Osteoblast (primary cell): Measurements from ENCODE around the gene SHANK1. TPM values are rescaled to one million over a fixed set of nuclear protein-coding genes. Genes with fewer than 3 reads are reported as not detected.
"Not testable (repeated sequence)": the region's sequence is repeated elsewhere in the genome, so short reads cannot be mapped to it uniquely, and the experiment has no call there.

Experiments used
- DNase-seq: peaks from one replicate; pipeline ENCODE4 v3.0.0; 2011; ENCODE audit warnings: low spot score, mixed read lengths; ENCODE audit not compliant: insufficient read length; ENCODE audit errors: missing footprints
- H2AFZ ChIP-seq: 2 replicates; pipeline ENCODE4 v1.6.0; 2011; ENCODE audit warnings: mild to moderate bottlenecking, low read length
- H3K27ac ChIP-seq: 2 replicates; pipeline ENCODE4 v1.5.1; 2011; ENCODE audit warnings: mild to moderate bottlenecking, low read depth, low read length, moderate library complexity
- H3K27me3 ChIP-seq: 2 replicates; pipeline ENCODE4 v1.6.0; 2012; ENCODE audit warnings: mild to moderate bottlenecking, control low read depth, inconsistent platforms, low read length, moderate library complexity; ENCODE audit not compliant: insufficient read depth
- H3K36me3 ChIP-seq: 2 replicates; pipeline ENCODE4 v1.5.1; 2011; ENCODE audit warnings: mild to moderate bottlenecking, low read length, control low read depth, moderate library complexity; ENCODE audit not compliant: insufficient read depth
- H3K4me1 ChIP-seq: 2 replicates; pipeline ENCODE4 v1.5.1; 2011; ENCODE audit warnings: mild to moderate bottlenecking, low read length, control low read depth, moderate library complexity; ENCODE audit not compliant: insufficient read depth
- H3K4me2 ChIP-seq: 2 replicates; pipeline ENCODE4 v1.6.0; 2011; ENCODE audit warnings: mild to moderate bottlenecking, low read length; ENCODE audit not compliant: insufficient read depth
- H3K4me3 ChIP-seq: fragments of 200-600 bp; sonication (generic); 3 replicates; pipeline ENCODE4 v1.5.1; 2012; ENCODE audit warnings: mild to moderate bottlenecking, low read length, inconsistent platforms; ENCODE audit not compliant: insufficient read depth
- H3K79me2 ChIP-seq: 2 replicates; pipeline ENCODE4 v1.6.0; 2012; ENCODE audit warnings: mild to moderate bottlenecking, low read length, control low read depth, inconsistent platforms; ENCODE audit not compliant: insufficient read depth
- H3K9me3 ChIP-seq: 2 replicates; pipeline ENCODE4 v1.5.1; 2011; ENCODE audit warnings: low read depth, low read length, control low read depth
- H4K20me1 ChIP-seq: 2 replicates; pipeline ENCODE4 v1.6.0; 2012; ENCODE audit warnings: mild to moderate bottlenecking, low read length, control low read depth; ENCODE audit not compliant: insufficient read depth
- total RNA-seq: library from RNA; depleted of rRNA; stranded (reverse); fragments of >200 nt; gene quantifications from 2 replicates; pipeline ENCODE4 v1.2.3, GENCODE V29; 2012

The SHANK1 gene
- total RNA-seq, 1 donor = 1.1 TPM

DNA sequence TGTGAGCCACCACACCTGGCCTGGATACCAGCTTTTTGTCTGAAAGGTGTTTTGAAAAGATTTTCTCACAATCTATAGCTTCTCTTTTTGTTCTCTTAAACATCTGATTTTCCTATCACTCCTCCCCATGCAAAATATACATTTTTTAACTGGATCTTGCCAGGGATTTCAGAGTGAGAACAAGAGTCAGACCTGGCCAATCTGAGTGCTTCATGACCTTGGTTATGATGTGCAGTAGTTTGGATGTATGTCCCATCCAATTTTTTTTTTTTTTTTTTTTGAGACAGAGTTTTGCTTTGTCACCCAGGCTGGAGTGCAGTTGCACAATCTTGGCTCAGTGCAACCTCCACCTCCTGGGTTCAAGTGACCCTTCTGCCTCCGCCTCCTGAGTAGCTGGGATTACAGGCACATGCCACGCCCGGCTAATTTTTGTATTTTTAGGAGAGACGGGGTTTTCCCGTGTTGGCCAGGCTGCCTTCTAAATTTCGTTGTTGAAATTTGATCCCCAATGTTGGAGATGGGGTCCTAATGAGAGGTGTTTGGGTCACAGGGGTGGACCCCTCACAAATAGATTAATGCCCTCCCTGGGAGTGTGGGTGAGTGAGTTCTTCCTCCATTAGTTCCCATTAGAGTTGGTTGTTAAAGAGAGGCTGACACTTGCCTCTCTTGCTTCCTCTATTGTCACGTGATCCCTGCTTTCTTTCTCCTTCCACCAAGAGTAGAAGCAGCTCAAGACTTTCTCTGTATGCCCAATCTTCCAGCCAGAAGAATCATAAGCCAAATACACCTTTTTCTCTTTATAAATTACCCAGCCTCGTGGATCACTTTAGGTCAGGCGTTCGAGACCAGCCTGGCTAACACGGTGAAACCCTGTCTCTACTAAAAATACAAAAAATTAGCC is 106.8 kb downstream of the SHANK1 start:
- not testable (repeated sequence) for DNase-seq, H3K4me3 ChIP-seq, H3K27me3 ChIP-seq, H4K20me1 ChIP-seq, H3K9me3 ChIP-seq, H3K4me1 ChIP-seq, H3K4me2 ChIP-seq, H2AFZ ChIP-seq, H3K36me3 ChIP-seq, H3K79me2 ChIP-seq, H3K27ac ChIP-seq

Other genes with a start within 250 kb of the SHANK1 start
- 47.1 and 56.5 TPM in 2 replicates for gene EMC10, start 243.3 kb downstream of the SHANK1 start, total RNA-seq
- gene GARIN5A, start 243.0 kb downstream of the SHANK1 start, total RNA-seq = 0.29 and 0.36 TPM in 2 replicates
- 19.4 and 22.8 TPM in 2 replicates for gene JOSD2, start 208.6 kb downstream of the SHANK1 start, total RNA-seq
- gene ASPDH, start 205.9 kb downstream of the SHANK1 start, total RNA-seq = not detected in 2 replicates
- not detected in 2 replicates for gene LRRC4B, start 151.4 kb downstream of the SHANK1 start, total RNA-seq
- 0.36 TPM in 1 of 2 replicates, not detected in the other for gene SYT3, start 79.9 kb downstream of the SHANK1 start, total RNA-seq
- gene C19orf81, start 70.4 kb downstream of the SHANK1 start, total RNA-seq = not detected in 2 replicates
- 19.7 and 23.5 TPM in 2 replicates for gene CLEC11A, start 3.6 kb upstream of the SHANK1 start, total RNA-seq
- not detected in 2 replicates for gene GPR32, start 50.7 kb upstream of the SHANK1 start, total RNA-seq
- not detected in 2 replicates for gene ACP4, start 70.6 kb upstream of the SHANK1 start, total RNA-seq
- gene KLK1, start 104.0 kb upstream of the SHANK1 start, total RNA-seq = not detected in 2 replicates
- not detected in 2 replicates for gene KLK15, start 113.8 kb upstream of the SHANK1 start, total RNA-seq
- gene KLK3, start 135.1 kb upstream of the SHANK1 start, total RNA-seq = not detected in 2 replicates
- not detected in 2 replicates for gene KLK2, start 153.6 kb upstream of the SHANK1 start, total RNA-seq
- gene KLK4, start 191.6 kb upstream of the SHANK1 start, total RNA-seq = 0.29 TPM in 1 of 2 replicates, not detected in the other
- gene KLK5, start 233.2 kb upstream of the SHANK1 start, total RNA-seq = not detected in 2 replicates
- not detected in 2 replicates for gene KLK6, start 249.8 kb upstream of the SHANK1 start, total RNA-seq